SK-N-SH (cell line): Measurements from ENCODE around the gene MED6. TPM values are rescaled to one million over a fixed set of nuclear protein-coding genes. Genes with fewer than 3 reads are reported as not detected.

Source experiments
- CTCF ChIA-PET: fragments of 300-600, 350-600 bp; formaldehyde crosslinking; extraction: SDS; loops from one replicate; lab custom pipeline; 2021; lab: Yijun Ruan, JAX
- POLR2A ChIA-PET: fragments of 350-600 bp; sonication (Branson Sonifier 250); formaldehyde crosslinking; extraction: SDS; loops from one replicate; lab custom pipeline; 2020; ENCODE audit warnings: antibody characterized with exemption, inconsistent platforms; lab: Yijun Ruan, JAX
- DNase-seq: peaks from one replicate; pipeline ENCODE4 v3.0.0; 2012
- H2AFZ ChIP-seq: fragments of 200-600 bp; sonication (generic); 2 replicates; pipeline ENCODE4 v1.8.1; 2016; ENCODE audit warnings: antibody characterized with exemption, mild to moderate bottlenecking, low read depth
- H3F3A ChIP-seq: fragments of 200-600 bp; sonication (generic); replicated peaks from 2 replicates; pipeline ENCODE3; 2016; ENCODE audit warnings: antibody characterized with exemption, mild to moderate bottlenecking; ENCODE audit not compliant: insufficient read depth
- H3K27ac ChIP-seq, 2 experiments: fragments of 200-500 bp in 1 of 2; fragments of 200-600 bp in 1 of 2; sonication (Bioruptor generic) in 1 of 2; sonication (generic), shearing (Covaris generic) in 1 of 2; 2 replicates each; pipeline versions ENCODE4 v1.5.1 to v1.6.1; 2014 to 2016; ENCODE audit warnings: low read depth in 2 of 2, inconsistent platforms in 1 of 2, low read length in 1 of 2, mild to moderate bottlenecking in 1 of 2, mixed read lengths in 1 of 2
- H3K27me3 ChIP-seq: fragments of 200-600 bp; sonication (generic), shearing (Covaris generic); 2 replicates; pipeline ENCODE4 v1.6.1; 2016; ENCODE audit warnings: mixed run types; ENCODE audit not compliant: insufficient read depth
- H3K36me3 ChIP-seq, 2 experiments: fragments of 200-500 bp in 1 of 2; fragments of 200-600 bp in 1 of 2; sonication (Bioruptor generic) in 1 of 2; sonication (generic) in 1 of 2; replicated peaks in 1 of 2; 2 replicates each; pipeline versions ENCODE3 to v1.5.1; 2014 to 2016; ENCODE audit warnings: low read length in 1 of 2, mild to moderate bottlenecking in 1 of 2; ENCODE audit not compliant: insufficient read depth in 2 of 2, control insufficient read depth in 1 of 2
- H3K4me1 ChIP-seq, 2 experiments: fragments of 200-500 bp in 1 of 2; fragments of 200-600 bp in 1 of 2; sonication (Bioruptor generic) in 1 of 2; sonication (generic), shearing (Covaris generic) in 1 of 2; 2 replicates each; pipeline versions ENCODE4 v1.5.1 to v1.6.1; 2014 to 2016; ENCODE audit warnings: low read depth in 1 of 2, low read length in 1 of 2, mixed run types in 1 of 2; ENCODE audit not compliant: insufficient read depth in 2 of 2, control insufficient read depth in 1 of 2
- H3K4me2 ChIP-seq: fragments of 200-600 bp; sonication (generic), shearing (Covaris generic); 2 replicates; pipeline ENCODE4 v1.6.1; 2017; ENCODE audit warnings: mixed run types
- H3K4me3 ChIP-seq, 2 experiments: fragments of 200-500 bp in 1 of 2; fragments of 200-600 bp in 1 of 2; sonication (Bioruptor generic) in 1 of 2; sonication (generic), shearing (Covaris generic) in 1 of 2; 2 replicates each; pipeline versions ENCODE4 v1.5.1 to v1.8.1; 2014 to 2016; ENCODE audit warnings: low read depth in 2 of 2, inconsistent platforms in 1 of 2, low read length in 1 of 2, mild to moderate bottlenecking in 1 of 2, mixed read lengths in 1 of 2, moderate library complexity in 1 of 2
- H3K79me2 ChIP-seq: fragments of 200-600 bp; sonication (generic); 2 replicates; pipeline ENCODE4 v1.8.1; 2017; ENCODE audit warnings: mild to moderate bottlenecking; ENCODE audit not compliant: insufficient read depth
- H3K9ac ChIP-seq: fragments of 200-600 bp; sonication (generic); 2 replicates; pipeline ENCODE4 v1.6.1; 2017; ENCODE audit warnings: mixed run types
- H3K9me2 ChIP-seq: fragments of 200-600 bp; sonication (generic); 2 replicates; pipeline ENCODE4 v1.6.1; 2017; ENCODE audit warnings: mixed run types
- H3K9me3 ChIP-seq: fragments of 200-600 bp; sonication (generic); 2 replicates; pipeline ENCODE4 v1.6.1; 2017; ENCODE audit warnings: mixed run types, mild to moderate bottlenecking, moderate library complexity
- H4K20me1 ChIP-seq: fragments of 200-600 bp; sonication (generic); 2 replicates; pipeline ENCODE4 v1.6.1; 2017; ENCODE audit warnings: mild to moderate bottlenecking, mixed run types; ENCODE audit not compliant: insufficient read depth
- ELF1 ChIP-seq: IDR thresholded peaks from 2 replicates; pipeline ENCODE4 v1.4.0; 2012
- EP300 ChIP-seq, 2 experiments: IDR thresholded peaks; 2 replicates each; pipeline versions ENCODE4 v1.4.0 to v1.6.1; 2012; ENCODE audit warnings: borderline replicate concordance in 1 of 2, low read depth in 1 of 2, low read length in 1 of 2
- FOSL2 ChIP-seq: IDR thresholded peaks from 2 replicates; pipeline ENCODE4 v1.4.0; 2012; ENCODE audit warnings: low read depth, mild to moderate bottlenecking, moderate library complexity, borderline replicate concordance
- FOXJ3 ChIP-seq: sonication (generic); formaldehyde crosslinking; IDR thresholded peaks from 2 replicates; pipeline ENCODE4 v1.5.1; 2020; ENCODE audit warnings: mild to moderate bottlenecking, missing genetic modification reagents
- FOXM1 ChIP-seq: IDR thresholded peaks from 2 replicates; pipeline ENCODE4 v1.4.0; 2012; ENCODE audit warnings: low read depth, mild to moderate bottlenecking
- MXI1 ChIP-seq: IDR thresholded peaks from 2 replicates; pipeline ENCODE4 v1.6.1; 2012; ENCODE audit warnings: mild to moderate bottlenecking, low read depth, low read length, improper control_type of control experiment
- RCOR1 ChIP-seq: fragments of 150-350 bp; IDR thresholded peaks from 2 replicates; pipeline ENCODE4 v1.6.1; 2017; ENCODE audit warnings: antibody characterized with exemption, low read length
- RFX5 ChIP-seq: IDR thresholded peaks from 2 replicates; pipeline ENCODE4 v1.6.1; 2012; ENCODE audit warnings: mild to moderate bottlenecking, improper control_type of control experiment, low read length
- RXRA ChIP-seq: IDR thresholded peaks from 2 replicates; pipeline ENCODE4 v1.4.0; 2012; ENCODE audit warnings: low read depth, mild to moderate bottlenecking, borderline replicate concordance
- SIN3A ChIP-seq: IDR thresholded peaks from 2 replicates; pipeline ENCODE4 v1.6.1; 2012; ENCODE audit warnings: low read depth, mild to moderate bottlenecking, low read length, moderate library complexity, borderline replicate concordance
- TCF12 ChIP-seq: IDR thresholded peaks from 2 replicates; pipeline ENCODE4 v1.4.0; 2012
- WGBS: methylation state at CpG from one replicate; pipeline ENCODE4 v1.1.6; 2017; ENCODE audit warnings: low lambda C conversion rate; 5-methylcytosine and 5-hydroxymethylcytosine counted together
- polyA plus RNA-seq, 3 experiments: library from polyadenylated mRNA; depleted of rRNA; stranded (reverse); fragments of >200 nt; gene quantifications; 2 replicates each; pipeline ENCODE4 v1.2.3, GENCODE V29; 2012
- TF ChIP-seq, protein P1 (sequence below): IDR thresholded peaks from 2 replicates; pipeline ENCODE4 v1.6.1; 2012; ENCODE audit warnings: mild to moderate bottlenecking, low read depth, low read length, moderate library complexity
- TF ChIP-seq, protein P2 (sequence below): IDR thresholded peaks from 2 replicates; pipeline ENCODE4; 2012
- TF ChIP-seq, protein P3 (sequence below): IDR thresholded peaks from 2 replicates; pipeline ENCODE4 v1.4.0; 2012; ENCODE audit warnings: low read depth, borderline replicate concordance
- TF ChIP-seq, protein P4 (sequence below): fragments of 150-350 bp; IDR thresholded peaks from 2 replicates; pipeline ENCODE4 v1.6.1; 2017; ENCODE audit warnings: antibody characterized with exemption, low read length, low read depth, borderline replicate concordance
- TF ChIP-seq, protein P5 (sequence below): fragments of 150-350 bp; IDR thresholded peaks from 2 replicates; pipeline ENCODE4 v1.6.1; 2016; ENCODE audit warnings: mild to moderate bottlenecking, low read depth, low read length

The MED6 gene
- polyA plus RNA-seq, 1 of the 3 experiments (the other 2 are of a cell fraction), result 24.2 TPM

DNA sequence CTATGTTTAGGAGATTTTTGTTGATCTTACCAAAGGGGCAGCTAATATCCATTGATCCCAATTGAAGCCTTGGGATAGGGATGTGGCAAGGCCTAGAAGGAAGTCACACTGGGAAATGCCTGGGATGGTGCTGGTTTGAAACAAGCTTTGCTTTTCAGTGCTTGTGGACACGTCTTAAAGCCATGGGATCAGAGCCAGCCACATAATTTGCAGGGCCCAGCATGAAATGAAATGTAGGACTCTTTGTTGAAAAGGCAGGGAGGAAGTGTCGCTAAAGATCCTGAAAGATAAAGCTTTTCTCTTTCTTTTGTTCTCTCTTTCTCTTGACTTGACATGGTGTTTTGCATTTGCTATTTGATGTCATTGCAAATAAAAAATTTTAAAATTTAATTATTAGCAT is 46.2 kb upstream of the MED6 start:
- H3K79me2 ChIP-seq, result no peaks in the 10 kb centered on the region
- WGBS, result 53% methylated on average over 2 of the region's 2 CpGs

More for the DNA sequence above, 46.2 kb upstream of the MED6 start:
- peaks cover 12% of the 10 kb centered on the region; the same call in 1 of the 2 replicates for H3K27me3 ChIP-seq
- H2AFZ ChIP-seq, result no peak overlapping the region
- H3K4me2 ChIP-seq, result no peak overlapping the region
- POLR2A ChIA-PET, result no interaction called here
- H3K27ac ChIP-seq, result no peak overlapping the region
- peaks cover 0 to 11% of the 10 kb centered on the region in 2 experiments; a peak in 2 of 4 replicates for H3K4me1 ChIP-seq
- H3F3A ChIP-seq, result no peaks in the 10 kb centered on the region
- no peaks in the 10 kb centered on the region for H3K9me2 ChIP-seq
- H4K20me1 ChIP-seq, result no peaks in the 10 kb centered on the region
- CTCF ChIA-PET, result interaction anchor here (0.9 kb wide), 1 partner anchor 43 kb away, joined by 3 read pairs; no protein-coding TSS in a partner anchor
- H3K9ac ChIP-seq, result no peak overlapping the region
- no peaks in the 10 kb centered on the region for H3K36me3 ChIP-seq
- no peaks in the 10 kb centered on the region for H3K9me3 ChIP-seq
- TF ChIP-seq, protein P1, sequence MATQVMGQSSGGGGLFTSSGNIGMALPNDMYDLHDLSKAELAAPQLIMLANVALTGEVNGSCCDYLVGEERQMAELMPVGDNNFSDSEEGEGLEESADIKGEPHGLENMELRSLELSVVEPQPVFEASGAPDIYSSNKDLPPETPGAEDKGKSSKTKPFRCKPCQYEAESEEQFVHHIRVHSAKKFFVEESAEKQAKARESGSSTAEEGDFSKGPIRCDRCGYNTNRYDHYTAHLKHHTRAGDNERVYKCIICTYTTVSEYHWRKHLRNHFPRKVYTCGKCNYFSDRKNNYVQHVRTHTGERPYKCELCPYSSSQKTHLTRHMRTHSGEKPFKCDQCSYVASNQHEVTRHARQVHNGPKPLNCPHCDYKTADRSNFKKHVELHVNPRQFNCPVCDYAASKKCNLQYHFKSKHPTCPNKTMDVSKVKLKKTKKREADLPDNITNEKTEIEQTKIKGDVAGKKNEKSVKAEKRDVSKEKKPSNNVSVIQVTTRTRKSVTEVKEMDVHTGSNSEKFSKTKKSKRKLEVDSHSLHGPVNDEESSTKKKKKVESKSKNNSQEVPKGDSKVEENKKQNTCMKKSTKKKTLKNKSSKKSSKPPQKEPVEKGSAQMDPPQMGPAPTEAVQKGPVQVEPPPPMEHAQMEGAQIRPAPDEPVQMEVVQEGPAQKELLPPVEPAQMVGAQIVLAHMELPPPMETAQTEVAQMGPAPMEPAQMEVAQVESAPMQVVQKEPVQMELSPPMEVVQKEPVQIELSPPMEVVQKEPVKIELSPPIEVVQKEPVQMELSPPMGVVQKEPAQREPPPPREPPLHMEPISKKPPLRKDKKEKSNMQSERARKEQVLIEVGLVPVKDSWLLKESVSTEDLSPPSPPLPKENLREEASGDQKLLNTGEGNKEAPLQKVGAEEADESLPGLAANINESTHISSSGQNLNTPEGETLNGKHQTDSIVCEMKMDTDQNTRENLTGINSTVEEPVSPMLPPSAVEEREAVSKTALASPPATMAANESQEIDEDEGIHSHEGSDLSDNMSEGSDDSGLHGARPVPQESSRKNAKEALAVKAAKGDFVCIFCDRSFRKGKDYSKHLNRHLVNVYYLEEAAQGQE, result no peak
- TF ChIP-seq MXI1, result no peak
- no peak for TF ChIP-seq FOSL2
- TF ChIP-seq, protein P2, sequence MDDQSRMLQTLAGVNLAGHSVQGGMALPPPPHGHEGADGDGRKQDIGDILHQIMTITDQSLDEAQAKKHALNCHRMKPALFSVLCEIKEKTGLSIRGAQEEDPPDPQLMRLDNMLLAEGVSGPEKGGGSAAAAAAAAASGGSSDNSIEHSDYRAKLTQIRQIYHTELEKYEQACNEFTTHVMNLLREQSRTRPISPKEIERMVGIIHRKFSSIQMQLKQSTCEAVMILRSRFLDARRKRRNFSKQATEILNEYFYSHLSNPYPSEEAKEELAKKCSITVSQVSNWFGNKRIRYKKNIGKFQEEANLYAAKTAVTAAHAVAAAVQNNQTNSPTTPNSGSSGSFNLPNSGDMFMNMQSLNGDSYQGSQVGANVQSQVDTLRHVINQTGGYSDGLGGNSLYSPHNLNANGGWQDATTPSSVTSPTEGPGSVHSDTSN, result no peak
- TF ChIP-seq, protein P3, sequence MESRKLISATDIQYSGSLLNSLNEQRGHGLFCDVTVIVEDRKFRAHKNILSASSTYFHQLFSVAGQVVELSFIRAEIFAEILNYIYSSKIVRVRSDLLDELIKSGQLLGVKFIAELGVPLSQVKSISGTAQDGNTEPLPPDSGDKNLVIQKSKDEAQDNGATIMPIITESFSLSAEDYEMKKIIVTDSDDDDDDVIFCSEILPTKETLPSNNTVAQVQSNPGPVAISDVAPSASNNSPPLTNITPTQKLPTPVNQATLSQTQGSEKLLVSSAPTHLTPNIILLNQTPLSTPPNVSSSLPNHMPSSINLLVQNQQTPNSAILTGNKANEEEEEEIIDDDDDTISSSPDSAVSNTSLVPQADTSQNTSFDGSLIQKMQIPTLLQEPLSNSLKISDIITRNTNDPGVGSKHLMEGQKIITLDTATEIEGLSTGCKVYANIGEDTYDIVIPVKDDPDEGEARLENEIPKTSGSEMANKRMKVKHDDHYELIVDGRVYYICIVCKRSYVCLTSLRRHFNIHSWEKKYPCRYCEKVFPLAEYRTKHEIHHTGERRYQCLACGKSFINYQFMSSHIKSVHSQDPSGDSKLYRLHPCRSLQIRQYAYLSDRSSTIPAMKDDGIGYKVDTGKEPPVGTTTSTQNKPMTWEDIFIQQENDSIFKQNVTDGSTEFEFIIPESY, result no peak
- TF ChIP-seq SIN3A, result no peak
- no peak for TF ChIP-seq RXRA
- TF ChIP-seq FOXJ3 (CRISPR knock-in tag), result no peak
- TF ChIP-seq RFX5, result no peak
- TF ChIP-seq FOXM1, result no peak
- no peak for TF ChIP-seq ELF1
- no peak for TF ChIP-seq RCOR1
- TF ChIP-seq EP300 (IDR thresholded peaks at IDR 0.05; ENCODE audit: borderline replicate concordance in 1 of 2, low read depth in 1 of 2, low read length in 1 of 2), result no peak
- no peak for TF ChIP-seq TCF12
- TF ChIP-seq, protein P4, sequence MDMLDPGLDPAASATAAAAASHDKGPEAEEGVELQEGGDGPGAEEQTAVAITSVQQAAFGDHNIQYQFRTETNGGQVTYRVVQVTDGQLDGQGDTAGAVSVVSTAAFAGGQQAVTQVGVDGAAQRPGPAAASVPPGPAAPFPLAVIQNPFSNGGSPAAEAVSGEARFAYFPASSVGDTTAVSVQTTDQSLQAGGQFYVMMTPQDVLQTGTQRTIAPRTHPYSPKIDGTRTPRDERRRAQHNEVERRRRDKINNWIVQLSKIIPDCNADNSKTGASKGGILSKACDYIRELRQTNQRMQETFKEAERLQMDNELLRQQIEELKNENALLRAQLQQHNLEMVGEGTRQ, result no peak
- TF ChIP-seq, protein P5, sequence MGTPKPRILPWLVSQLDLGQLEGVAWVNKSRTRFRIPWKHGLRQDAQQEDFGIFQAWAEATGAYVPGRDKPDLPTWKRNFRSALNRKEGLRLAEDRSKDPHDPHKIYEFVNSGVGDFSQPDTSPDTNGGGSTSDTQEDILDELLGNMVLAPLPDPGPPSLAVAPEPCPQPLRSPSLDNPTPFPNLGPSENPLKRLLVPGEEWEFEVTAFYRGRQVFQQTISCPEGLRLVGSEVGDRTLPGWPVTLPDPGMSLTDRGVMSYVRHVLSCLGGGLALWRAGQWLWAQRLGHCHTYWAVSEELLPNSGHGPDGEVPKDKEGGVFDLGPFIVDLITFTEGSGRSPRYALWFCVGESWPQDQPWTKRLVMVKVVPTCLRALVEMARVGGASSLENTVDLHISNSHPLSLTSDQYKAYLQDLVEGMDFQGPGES, result no peak
- H3K4me3 ChIP-seq, result no peak overlapping the region
- DNase-seq, result no peak
